NCI-H146 treated with DMSO at 0.1 percent for 48 hours (cell line): ENCODE data around the gene KBTBD8.
A peak's percentile ranks its signal among the peaks of the same experiment; 100 is the strongest.

Source experiments
- DNase-seq: peaks from one replicate; lab custom pipeline; 2025; ENCODE audit not compliant: unreplicated experiment; lab: John Stamatoyannopoulos, UW

KBTBD8 gene

GRCh38 chr3:66998113-66998903, at the start of gene KBTBD8:
Gene KBTBD8 (plus strand): TSS chr3:66998307. CDS start chr3:66998356, 49 bp downstream.
- DNase-seq: peak; percentile 92

GRCh38 chr3:66948838-66949237, 49.3 kb upstream of the KBTBD8 start:
- no peak for DNase-seq

GRCh38 chr3:66949898-66950297, 48.2 kb upstream of the KBTBD8 start:
- DNase-seq: no peak

GRCh38 chr3:66952357-66952756, 45.8 kb upstream of the KBTBD8 start:
- DNase-seq: no peak

- DNase-seq: no peak
Observed at GRCh38 chr3:66953934-66954445, 44.1 kb upstream of the KBTBD8 start.

GRCh38 chr3:66956742-66957141, 41.4 kb upstream of the KBTBD8 start:
- no peak for DNase-seq

GRCh38 chr3:66957367-66957766, 40.7 kb upstream of the KBTBD8 start:
- no peak for DNase-seq

GRCh38 chr3:66958067-66958466, 40.0 kb upstream of the KBTBD8 start:
- no peak for DNase-seq

GRCh38 chr3:66962664-66963063, 35.4 kb upstream of the KBTBD8 start:
- no peak for DNase-seq

GRCh38 chr3:66971245-66971644, 26.9 kb upstream of the KBTBD8 start:
- no peak for DNase-seq

- peak; percentile 73 for DNase-seq
Observed at GRCh38 chr3:66971891-66972551, 26.1 kb upstream of the KBTBD8 start.

- no peak for DNase-seq
Observed at GRCh38 chr3:66980791-66981190, 17.3 kb upstream of the KBTBD8 start.

- DNase-seq: no peak
Observed at GRCh38 chr3:66983101-66983500, 15.0 kb upstream of the KBTBD8 start.

- DNase-seq: no peak
Observed at GRCh38 chr3:66985336-66985920, 12.7 kb upstream of the KBTBD8 start.

GRCh38 chr3:66986406-66986805, 11.7 kb upstream of the KBTBD8 start:
- no peak for DNase-seq

- no peak for DNase-seq
Observed at GRCh38 chr3:66989241-66989640, 8.9 kb upstream of the KBTBD8 start.

- DNase-seq: no peak
Observed at GRCh38 chr3:66989860-66990696, 8.0 kb upstream of the KBTBD8 start.

GRCh38 chr3:66991459-66991858, 6.6 kb upstream of the KBTBD8 start:
- no peak for DNase-seq

- no peak for DNase-seq
Observed at GRCh38 chr3:66993082-66993481, 5.0 kb upstream of the KBTBD8 start.

- DNase-seq: no peak
Observed at GRCh38 chr3:66994588-66994987, 3.5 kb upstream of the KBTBD8 start.

- no peak for DNase-seq
Observed at GRCh38 chr3:66996696-66997095, 1.4 kb upstream of the KBTBD8 start.
